SKM-1 (cell line): ENCODE measurements around the gene LAPTM5.
A peak's percentile ranks its signal among the peaks of the same experiment; 100 is the strongest.
"Not testable (repeated sequence)": the region's sequence is repeated elsewhere in the genome, so short reads cannot be mapped to it uniquely, and the experiment has no call there.

Source experiments
- DNase-seq: peaks from one replicate; lab custom pipeline; 2025; ENCODE audit not compliant: unreplicated experiment; lab: John Stamatoyannopoulos, UW

The LAPTM5 gene

DNA sequence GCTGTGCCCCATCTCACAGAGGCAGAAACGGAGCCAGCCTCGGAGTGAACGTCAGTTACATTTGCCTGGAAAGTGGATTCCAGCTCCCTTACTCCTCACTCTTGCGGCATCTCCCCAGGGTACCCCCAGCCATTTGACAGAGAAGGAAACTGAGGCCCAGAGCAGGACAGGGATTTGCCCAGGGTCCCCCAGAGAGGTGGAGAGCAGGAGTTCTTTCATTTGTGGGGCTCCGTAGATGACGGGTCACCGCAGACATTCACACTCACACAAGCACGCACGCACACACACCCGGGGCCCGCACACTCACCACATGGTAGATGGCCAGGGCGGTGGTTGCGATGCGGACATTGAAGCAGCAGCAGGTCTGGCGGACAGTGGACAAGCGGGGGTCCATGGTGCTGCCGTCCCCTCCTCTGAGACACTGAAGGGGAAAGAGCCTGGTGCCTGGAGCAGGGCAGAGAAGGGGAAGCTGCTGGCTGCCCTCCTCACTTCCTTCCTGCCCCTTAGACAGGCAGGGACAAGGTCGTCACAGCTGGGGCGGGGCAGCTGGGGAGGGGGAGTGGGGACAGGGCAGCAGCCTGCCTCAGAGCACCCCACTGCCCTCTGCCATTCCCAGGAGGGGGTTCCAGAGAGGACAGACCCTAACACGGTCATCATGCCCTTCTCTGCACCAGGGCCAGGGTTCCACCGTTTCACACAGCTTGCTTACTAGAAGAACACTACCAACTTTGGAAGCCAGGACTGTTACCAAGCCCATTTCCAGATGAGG is at the start of gene LAPTM5:
Gene LAPTM5 (minus strand): TSS at position 423 of the 769 bp plus-strand sequence. CDS start 29 bp downstream, at position 394.
- peak; percentile 62 for DNase-seq

DNA sequence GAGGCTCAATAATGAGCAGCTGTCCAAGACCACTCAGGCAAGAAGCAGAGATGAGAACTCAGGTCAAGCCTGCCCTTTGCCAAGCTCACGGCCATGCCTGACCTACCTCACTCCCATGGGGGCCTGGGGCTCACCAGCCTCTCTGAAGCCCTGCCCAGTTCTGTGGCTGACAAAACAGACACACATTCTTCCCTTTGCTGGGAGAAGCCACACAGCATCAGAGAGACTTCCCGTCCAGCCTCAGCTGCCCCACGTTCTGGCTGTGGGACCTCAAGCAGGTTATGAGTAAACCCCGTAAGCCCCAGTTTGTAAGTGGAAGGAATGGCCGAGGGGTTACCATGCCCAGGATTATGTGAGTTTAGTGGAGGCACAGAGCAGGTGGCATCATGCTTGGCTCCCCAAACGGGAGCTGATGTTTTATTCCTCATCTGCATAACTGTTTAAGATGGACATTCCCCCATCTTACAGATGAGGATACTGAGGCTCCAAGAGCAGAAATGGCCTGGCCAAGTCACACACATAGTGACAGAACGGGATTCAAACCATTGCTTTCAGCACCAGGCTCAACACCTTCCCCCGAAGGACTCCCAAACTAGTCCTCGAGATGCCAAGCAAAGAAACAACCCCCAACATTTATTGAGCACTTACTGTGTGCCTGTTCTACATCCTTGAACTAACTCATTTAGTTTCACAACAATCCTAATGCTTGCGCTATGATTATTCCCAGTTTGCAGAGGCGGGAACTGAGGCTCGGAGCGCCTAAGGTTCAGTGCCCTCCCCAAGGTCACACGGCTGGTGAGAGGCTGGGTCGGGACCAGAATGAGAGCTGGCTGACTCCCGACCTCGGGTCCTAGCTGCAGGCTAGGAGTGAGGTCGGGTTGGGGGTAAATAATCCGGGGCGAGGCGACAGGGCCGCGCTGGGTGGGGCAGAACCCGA is 49.1 kb upstream of the LAPTM5 start:
- DNase-seq = no peak

DNA sequence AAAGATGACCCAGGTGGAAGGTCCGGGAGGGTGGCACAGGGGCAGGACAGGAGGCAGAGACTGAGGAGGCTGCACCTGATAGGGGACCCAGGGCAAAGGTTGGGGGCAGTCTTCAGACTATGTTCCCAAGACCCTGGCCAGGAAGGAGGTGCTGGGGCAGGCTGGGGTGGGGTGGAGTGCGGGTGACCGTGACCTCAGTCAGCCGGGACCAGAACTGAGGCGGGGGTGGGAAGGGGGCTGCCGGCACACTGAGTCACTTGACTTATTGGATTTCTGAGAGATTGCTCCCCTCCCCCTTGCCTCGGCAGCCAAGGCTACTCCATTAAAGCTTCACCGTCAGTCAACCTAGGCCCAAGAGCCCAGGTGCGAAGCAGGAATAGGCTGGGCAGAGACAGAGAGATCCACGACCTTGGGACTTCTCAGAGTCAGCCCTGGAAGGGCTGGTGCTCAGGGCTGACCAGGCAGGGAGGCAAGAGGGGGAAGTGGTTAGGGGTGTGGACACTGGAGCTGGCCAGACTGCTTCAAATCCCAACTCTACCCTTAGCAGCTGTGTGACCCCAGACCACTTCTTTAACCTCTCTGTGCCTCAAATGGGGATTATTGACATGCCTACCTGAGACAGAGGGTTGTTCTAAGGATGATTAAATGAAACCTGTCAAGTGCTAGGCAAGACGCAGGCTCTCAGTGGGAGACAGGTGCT is 47.9 kb upstream of the LAPTM5 start:
- DNase-seq = no peak

DNA sequence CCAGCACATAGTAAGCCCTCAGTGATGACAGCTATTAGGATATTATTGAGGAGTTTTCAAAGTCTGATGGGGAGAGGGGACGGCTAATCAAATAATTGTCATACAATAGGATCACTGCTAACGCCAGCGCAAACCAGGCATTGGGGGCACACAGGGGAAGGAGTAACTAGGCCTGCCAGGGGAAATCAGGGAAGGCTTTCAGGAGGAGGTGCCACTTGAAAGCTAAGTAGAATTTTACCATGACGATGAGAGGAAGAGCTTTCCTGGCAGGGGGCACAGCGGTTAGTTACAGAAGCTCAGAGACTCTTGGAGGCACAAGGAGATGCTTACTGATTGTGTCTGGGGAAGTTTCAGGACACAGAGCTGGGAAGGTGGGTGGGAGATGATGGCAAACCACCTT is 47.2 kb upstream of the LAPTM5 start:
- no peak for DNase-seq

- no peak for DNase-seq
Observed at GRCh38 chr1:30804352-30804751, 46.8 kb upstream of the LAPTM5 start.

DNA sequence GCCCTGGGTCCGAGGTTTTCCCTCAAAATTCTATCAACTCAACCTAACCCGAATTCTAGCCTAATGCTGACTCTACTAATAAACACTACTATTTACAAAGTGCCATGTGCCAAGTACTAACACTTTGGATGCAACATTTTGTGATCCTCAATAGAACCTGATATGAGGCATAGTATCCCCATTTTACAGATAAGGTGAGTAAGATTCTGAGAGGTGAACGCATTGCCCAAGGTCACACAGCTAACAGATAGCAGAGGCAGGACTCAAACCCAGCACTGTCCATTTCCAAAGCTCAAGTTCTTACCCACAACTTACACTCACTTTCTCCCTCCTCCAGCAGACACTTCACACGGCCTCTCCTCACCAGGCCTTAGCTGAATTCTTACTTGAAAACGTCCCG is 46.0 kb upstream of the LAPTM5 start:
- DNase-seq = no peak

- peak; percentile 47 for DNase-seq
Observed at GRCh38 chr1:30801771-30802198, 44.2 kb upstream of the LAPTM5 start.

GRCh38 chr1:30799233-30799511 is 41.6 kb upstream of the LAPTM5 start:
- no peak for DNase-seq

GRCh38 chr1:30798389-30799232 is 41.0 kb upstream of the LAPTM5 start:
- no peak for DNase-seq

- no peak for DNase-seq
Observed at GRCh38 chr1:30795026-30795425, 37.5 kb upstream of the LAPTM5 start.

- DNase-seq = no peak
Observed at GRCh38 chr1:30794260-30794659, 36.7 kb upstream of the LAPTM5 start.

- DNase-seq = no peak
Observed at GRCh38 chr1:30793209-30793608, 35.6 kb upstream of the LAPTM5 start.

- no peak for DNase-seq
Observed at GRCh38 chr1:30791868-30792267, 34.3 kb upstream of the LAPTM5 start.

- peak; percentile 73 for DNase-seq
Observed at GRCh38 chr1:30790850-30791778, 33.5 kb upstream of the LAPTM5 start.

DNA sequence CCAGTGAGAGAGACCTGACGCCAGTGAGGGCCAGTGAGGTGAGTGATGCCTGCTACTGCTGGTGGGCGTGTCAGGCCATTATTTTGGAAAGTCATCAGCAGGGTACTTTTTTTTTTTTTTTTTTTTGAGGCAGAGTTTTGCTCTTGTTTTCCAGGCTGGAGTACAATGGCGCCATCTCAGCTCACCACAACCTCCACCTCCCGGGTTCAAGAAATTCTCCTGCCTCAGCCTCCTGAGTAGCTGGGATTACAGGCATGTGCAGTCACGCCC is 32.6 kb upstream of the LAPTM5 start:
- not testable (repeated sequence) for DNase-seq

GRCh38 chr1:30789388-30790255 is 32.0 kb upstream of the LAPTM5 start:
- DNase-seq = no peak

GRCh38 chr1:30788580-30789387 is 31.2 kb upstream of the LAPTM5 start:
- DNase-seq = no peak

GRCh38 chr1:30787856-30788495 is 30.4 kb upstream of the LAPTM5 start:
- DNase-seq = no peak
